ENCODE measurements around the gene SORL1.

DNA sequence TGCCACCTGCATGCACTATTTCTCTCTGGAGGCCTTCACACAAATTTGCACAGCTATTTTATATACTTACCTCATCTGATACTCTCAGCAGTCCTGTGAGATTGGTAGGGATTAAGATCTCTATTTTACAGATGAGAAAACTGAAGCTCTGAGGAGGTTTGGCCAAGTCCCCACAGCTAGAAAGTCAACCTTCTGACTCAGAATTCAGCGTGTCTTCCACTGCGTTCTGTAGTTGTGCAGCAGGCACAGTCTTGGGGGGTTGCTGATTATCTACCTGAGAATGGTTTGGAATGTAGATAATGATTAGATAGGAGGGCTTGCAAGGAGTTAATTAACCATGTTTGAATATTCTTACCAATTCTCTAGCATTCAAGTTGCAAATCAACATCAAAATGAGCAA lies 2.5 kb upstream of the SORL1 start:
- TF ChIP-seq POLR2A (IDR thresholded peaks at IDR 0.05) (no peak), CTCF (IDR thresholded peaks at IDR 0.05) (no peak)

Measured in suprapubic skin (tissue), 3 donors.